Mucosa of rectum (tissue), 2 donors: ENCODE measurements around the gene SDC4.

ENCODE experiments used
- H3K27ac ChIP-seq, 2 donors: one replicate each; pipeline ENCODE4 v1.7.0; 2013; ENCODE audit warnings: inconsistent platforms in 2 of 2, low read depth in 2 of 2, low read length in 2 of 2
- H3K27me3 ChIP-seq, 2 donors: one replicate each; pipeline ENCODE4 v1.7.0; 2013; ENCODE audit warnings: low read length in 2 of 2; ENCODE audit not compliant: control insufficient read depth in 2 of 2, insufficient read depth in 2 of 2
- H3K36me3 ChIP-seq, 2 donors: one replicate each; pipeline ENCODE4 v1.7.0; 2013; ENCODE audit warnings: low read length in 2 of 2; ENCODE audit not compliant: control insufficient read depth in 2 of 2, insufficient read depth in 2 of 2
- H3K4me1 ChIP-seq, 2 donors: one replicate each; pipeline ENCODE4 v1.7.0; 2013; ENCODE audit warnings: low read length in 2 of 2, mild to moderate bottlenecking in 1 of 2; ENCODE audit not compliant: control insufficient read depth in 2 of 2, insufficient read depth in 2 of 2
- H3K4me3 ChIP-seq, 2 donors: one replicate each; pipeline ENCODE4 v1.7.0; 2013; ENCODE audit warnings: low read length in 2 of 2
- H3K9ac ChIP-seq, 2 donors: one replicate each; pipeline ENCODE4 v1.7.0; 2013; ENCODE audit warnings: low read length in 2 of 2, low read depth in 1 of 2, mild to moderate bottlenecking in 1 of 2
- H3K9me3 ChIP-seq, 2 donors: one replicate each; pipeline ENCODE4 v1.7.0; 2013; ENCODE audit warnings: low read length in 2 of 2; ENCODE audit not compliant: control insufficient read depth in 2 of 2
- donor health status: healthy.
- donor health status: Normal muscosa, but diverticular disease.

The SDC4 gene

DNA sequence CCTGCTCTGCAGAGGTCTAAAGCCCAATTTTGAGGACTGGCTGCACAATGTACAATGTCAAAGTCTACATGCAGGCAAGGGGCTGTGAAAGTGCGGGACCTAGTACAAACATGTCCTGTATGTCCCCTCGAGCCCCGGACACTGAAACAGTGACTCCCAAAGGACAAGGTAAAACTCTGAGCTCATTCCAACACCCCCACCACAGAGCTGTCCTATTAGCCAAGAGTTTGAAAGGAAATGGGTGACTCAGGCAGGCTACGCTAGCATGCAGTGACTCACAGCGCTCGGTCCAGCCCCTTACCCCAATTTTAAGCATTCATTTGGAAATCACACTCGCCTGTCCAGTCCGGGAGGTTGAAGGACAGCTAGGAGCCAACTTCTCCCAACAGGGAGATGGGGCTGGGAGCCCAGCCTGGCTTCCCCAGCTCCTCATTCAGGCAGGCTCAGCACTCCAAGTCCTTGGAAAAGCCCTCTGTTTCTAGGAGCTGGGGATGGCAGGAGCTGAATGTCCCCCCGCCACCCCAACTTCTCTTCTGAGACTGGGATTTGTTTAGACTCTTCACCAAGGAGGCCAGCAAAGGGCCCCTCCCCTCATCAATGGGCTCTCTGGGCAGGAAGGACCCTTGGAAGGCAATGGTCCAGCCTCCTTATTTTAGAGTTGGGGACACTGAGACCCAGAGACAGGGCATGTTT lies 3.9 kb downstream of the SDC4 start:
- H3K4me3 ChIP-seq = peak overlapping the region; percentile 79 to 94
- H3K4me1 ChIP-seq = peaks cover 70 to 84% of the 10 kb centered on the region in 2 donors
- H3K9me3 ChIP-seq = no peaks in the 10 kb centered on the region
- H3K9ac ChIP-seq = peak overlapping the region; percentile 48 to 96
- peaks cover 0 to 6% of the 10 kb centered on the region in 2 donors for H3K36me3 ChIP-seq
- H3K27me3 ChIP-seq = no peaks in the 10 kb centered on the region
- peak overlapping the region; percentile 82 to 91 for H3K27ac ChIP-seq

DNA sequence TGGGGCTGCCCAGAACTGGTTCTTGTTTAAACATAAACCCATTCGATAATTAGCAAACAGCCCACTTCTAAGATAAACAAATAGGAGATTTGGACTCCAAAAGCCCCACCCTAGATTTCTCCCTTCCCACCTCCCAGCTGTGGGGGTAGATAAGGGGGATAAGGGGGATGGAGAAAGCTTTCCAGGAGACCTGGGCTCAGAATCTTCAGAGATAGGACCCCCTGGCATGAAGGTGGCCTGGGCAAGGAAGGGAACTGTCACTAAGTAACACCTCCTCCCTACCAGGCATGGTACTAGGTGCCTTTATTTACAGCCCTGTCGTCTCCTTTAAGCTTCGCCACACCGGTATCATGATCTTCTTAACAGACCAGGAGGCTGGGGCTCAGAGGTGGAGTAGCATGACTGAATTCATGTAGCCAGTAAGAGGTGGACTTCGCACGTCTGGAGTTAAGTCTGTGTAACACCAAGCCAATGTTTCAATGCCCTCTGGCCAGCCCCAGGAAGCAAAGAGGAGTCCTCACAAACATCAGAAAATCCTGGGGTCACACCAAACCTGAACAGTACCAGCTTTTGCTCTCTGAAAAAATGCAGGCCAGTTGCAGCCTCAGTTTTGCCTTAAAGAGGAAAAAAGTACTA lies 4.6 kb downstream of the SDC4 start:
- Histone ChIP-seq H3K9ac (peak overlapping the region; percentile 48 to 96), H3K4me1 (peaks cover 77 to 89% of the 10 kb centered on the region in 2 donors), H3K4me3 (peak overlapping the region; percentile 53 to 79), H3K27me3 (no peaks in the 10 kb centered on the region), H3K27ac (peak overlapping the region; percentile 82 to 91), H3K36me3 (peaks cover 0 to 6% of the 10 kb centered on the region in 2 donors), H3K9me3 (no peaks in the 10 kb centered on the region)

DNA sequence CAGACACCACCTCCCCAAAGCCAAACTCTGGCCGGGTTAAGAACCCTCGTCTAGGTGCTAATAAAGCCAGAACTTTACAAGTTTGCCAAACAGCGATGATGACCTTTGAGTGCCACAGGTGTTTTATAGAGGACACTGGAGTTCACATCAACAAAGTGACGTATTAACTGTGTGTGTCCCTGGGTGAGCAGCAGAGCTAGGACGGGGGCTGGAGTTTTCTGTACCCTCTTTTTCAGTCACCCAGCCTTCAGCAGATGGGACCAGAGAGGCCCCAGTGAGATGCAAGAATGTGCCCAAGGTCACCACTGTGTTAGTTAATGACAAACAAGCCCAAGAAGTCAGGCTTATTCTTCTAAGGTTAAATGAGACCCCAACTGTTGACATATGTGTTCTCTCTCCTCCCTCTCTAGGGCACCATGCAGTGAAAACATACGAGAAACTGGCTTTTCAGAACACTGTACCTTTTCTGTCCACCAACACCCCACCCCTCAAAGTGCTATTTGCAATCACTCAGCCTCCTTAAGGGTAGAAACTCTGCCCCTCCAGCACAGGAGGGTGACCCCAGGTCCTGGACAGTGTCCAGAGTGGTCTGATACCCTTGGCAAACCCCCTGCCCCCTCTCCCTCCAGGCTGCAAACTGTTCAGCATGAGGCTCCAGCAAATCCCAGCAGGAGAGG lies 5.2 kb downstream of the SDC4 start:
- Histone ChIP-seq H3K9ac (peak overlapping the region; percentile 58 to 96), H3K9me3 (no peaks in the 10 kb centered on the region), H3K27me3 (no peaks in the 10 kb centered on the region), H3K4me3 (peak overlapping the region; percentile 53 to 79), H3K4me1 (peaks cover 83 to 93% of the 10 kb centered on the region in 2 donors), H3K36me3 (peaks cover 0 to 6% of the 10 kb centered on the region in 2 donors), H3K27ac (peak overlapping the region; percentile 82 to 91)

DNA sequence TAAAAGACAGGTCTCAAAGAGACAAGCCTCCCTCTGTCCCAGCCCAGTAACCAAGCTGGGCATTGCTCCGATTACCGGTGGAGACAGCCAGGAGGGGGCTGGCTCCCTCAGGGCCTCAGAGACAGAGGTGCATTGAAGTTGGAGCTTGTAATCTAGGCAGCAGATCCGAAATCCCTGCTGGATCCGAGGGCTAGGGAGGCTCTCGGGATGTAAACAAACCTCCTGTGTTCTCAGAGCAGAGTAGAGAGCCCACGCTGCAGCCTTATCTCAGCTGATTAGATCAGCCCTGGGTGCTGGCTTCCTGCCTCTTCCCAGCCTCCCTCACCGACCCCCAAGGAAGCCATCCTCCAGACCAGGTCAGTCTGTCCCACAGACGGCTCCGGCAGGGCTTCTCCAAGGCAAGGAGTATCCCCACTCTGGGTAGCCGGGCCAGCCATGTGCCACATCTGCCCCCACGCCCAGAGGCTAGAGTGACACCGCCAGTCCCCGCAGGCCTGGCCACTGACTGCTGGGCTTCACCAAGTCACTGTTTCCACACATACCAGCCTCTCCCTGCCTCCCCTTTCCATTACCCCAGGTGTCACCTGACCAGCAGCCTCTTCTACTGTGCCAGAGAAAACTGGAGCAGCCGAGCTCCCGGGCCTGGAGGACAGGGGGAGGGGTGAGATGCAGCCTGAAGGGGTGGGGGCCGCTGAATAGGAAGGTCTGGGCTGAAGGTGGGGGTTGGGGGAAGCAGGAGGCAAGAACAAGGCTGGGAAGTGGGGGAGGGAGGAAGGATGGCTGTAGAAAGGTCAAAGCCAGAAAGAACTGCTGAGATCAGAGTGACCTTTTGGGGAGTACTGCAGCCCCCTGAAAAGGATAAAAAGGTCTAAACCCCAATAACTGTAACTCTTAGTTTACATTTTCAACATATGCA lies 6.0 kb downstream of the SDC4 start:
- Histone ChIP-seq H3K27ac (peak overlapping the region; percentile 82 to 91), H3K9me3 (no peaks in the 10 kb centered on the region), H3K27me3 (no peaks in the 10 kb centered on the region), H3K36me3 (peaks cover 0 to 6% of the 10 kb centered on the region in 2 donors), H3K4me1 (peaks cover 91 to 98% of the 10 kb centered on the region in 2 donors), H3K4me3 (peak overlapping the region; percentile 53 to 79), H3K9ac (peak overlapping the region; percentile 58 to 96)

DNA sequence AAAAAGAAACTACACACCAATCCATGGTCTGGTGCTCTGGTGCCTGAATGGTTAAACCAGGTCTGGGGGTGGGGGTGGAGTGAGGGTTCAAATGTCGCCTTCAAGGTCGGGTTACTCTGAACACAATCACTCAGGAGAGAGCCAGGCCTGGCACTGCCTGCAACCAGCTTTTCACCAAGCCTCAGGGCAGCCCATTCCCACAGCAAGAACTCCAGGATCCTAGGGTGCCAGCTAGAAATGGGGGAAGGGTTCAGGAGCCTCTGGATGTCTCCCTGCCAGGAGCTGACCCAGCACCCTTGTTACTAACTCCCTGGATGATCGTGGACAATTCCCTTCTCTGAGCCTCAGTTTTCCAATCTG lies 6.7 kb downstream of the SDC4 start:
- H3K4me1 ChIP-seq = peaks cover 94 to 100% of the 10 kb centered on the region in 2 donors
- no peaks in the 10 kb centered on the region for H3K27me3 ChIP-seq
- H3K9ac ChIP-seq = peak overlapping the region; percentile 38 to 96
- peak overlapping the region; percentile 82 to 91 for H3K27ac ChIP-seq
- H3K9me3 ChIP-seq = no peaks in the 10 kb centered on the region
- H3K36me3 ChIP-seq = peaks cover 0 to 6% of the 10 kb centered on the region in 2 donors
- peak overlapping the region; percentile 53 for H3K4me3 ChIP-seq

DNA sequence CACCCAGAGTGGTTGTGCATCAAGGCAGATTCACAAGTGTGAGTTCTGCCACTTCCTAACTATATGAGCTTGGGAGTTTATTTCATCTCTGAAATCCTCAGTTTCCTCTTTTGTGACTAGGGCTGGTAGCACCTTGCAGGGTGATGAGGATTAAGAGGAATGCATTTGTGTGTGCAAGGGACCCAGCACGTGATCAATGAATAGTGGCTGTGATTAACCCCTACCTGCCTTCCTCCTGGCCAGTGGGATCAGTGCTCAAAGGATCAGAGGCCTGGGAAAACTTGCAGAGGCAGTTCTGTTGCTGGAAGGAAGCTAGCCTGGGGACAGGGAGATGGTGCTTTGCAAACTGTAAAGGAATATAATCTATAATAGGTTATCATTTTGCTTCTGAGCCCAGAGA lies 7.3 kb downstream of the SDC4 start:
- peaks cover 88 to 98% of the 10 kb centered on the region in 2 donors for H3K4me1 ChIP-seq
- peak overlapping the region; percentile 82 to 91 for H3K27ac ChIP-seq
- peak overlapping the region; percentile 8 to 96 for H3K9ac ChIP-seq
- H3K4me3 ChIP-seq = peak overlapping the region in 1 of 2 donors; percentile 42
- peaks cover 0 to 6% of the 10 kb centered on the region in 2 donors for H3K36me3 ChIP-seq
- H3K27me3 ChIP-seq = no peaks in the 10 kb centered on the region
- H3K9me3 ChIP-seq = no peaks in the 10 kb centered on the region

DNA sequence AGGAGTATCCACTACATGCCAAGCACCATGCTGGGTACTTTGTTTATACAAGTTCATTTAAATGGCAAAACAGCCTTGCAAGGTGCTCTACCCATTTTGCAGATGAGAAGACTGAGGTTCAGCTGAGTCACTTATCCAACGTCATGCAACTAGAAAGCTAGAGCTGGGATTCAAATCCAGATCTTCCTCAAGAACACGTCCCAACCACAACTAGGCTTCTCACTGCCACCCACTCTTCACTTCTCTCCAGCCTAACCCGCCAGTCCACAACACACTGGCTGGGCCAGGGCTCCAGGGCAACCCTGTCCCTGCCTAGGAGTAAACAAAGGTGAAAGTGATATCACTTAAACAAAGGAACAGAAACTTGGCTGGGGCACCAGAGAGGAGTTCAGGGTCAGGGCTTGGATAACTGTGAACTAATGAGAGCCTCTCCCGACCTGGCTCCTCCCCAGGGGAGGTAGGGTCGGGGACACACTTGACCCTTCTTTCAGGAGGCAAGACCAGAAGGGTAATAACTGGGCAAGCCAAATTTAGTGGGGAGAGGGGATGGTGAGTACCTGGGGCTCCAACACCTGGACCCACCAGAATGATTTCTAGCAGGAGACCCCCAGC lies 7.9 kb downstream of the SDC4 start:
- H3K27ac ChIP-seq = peak overlapping the region; percentile 40 to 91
- H3K27me3 ChIP-seq = no peaks in the 10 kb centered on the region
- H3K36me3 ChIP-seq = peaks cover 6 to 9% of the 10 kb centered on the region in 2 donors
- no peaks in the 10 kb centered on the region for H3K9me3 ChIP-seq
- no peak overlapping the region for H3K9ac ChIP-seq
- peaks cover 82 to 92% of the 10 kb centered on the region in 2 donors for H3K4me1 ChIP-seq
- H3K4me3 ChIP-seq = peak overlapping the region in 1 of 2 donors; percentile 10

DNA sequence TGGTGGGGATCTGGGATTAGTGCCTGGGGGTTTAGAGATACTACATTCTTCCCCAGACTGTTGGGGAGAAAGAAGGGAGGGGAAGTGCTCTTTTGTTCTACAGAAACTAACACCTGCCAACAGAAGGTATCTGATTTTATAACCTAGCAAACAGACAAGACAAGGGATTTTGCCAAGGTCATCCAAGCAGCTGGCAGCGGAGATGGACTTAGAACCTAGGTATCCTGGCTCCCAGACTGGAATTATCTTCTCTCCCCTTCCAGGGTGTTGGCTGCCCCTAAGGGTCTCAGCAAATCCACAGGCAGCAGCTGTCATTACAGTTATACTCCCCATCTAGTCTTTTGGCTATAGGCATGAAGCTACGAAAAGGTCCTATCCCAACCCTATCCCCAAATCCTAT lies 8.4 kb downstream of the SDC4 start:
- H3K27ac ChIP-seq = peak overlapping the region; percentile 40 to 91
- H3K36me3 ChIP-seq = peaks cover 6 to 13% of the 10 kb centered on the region in 2 donors
- H3K27me3 ChIP-seq = no peaks in the 10 kb centered on the region
- peaks cover 77 to 86% of the 10 kb centered on the region in 2 donors for H3K4me1 ChIP-seq
- no peak overlapping the region for H3K4me3 ChIP-seq
- H3K9me3 ChIP-seq = no peaks in the 10 kb centered on the region
- H3K9ac ChIP-seq = no peak overlapping the region

DNA sequence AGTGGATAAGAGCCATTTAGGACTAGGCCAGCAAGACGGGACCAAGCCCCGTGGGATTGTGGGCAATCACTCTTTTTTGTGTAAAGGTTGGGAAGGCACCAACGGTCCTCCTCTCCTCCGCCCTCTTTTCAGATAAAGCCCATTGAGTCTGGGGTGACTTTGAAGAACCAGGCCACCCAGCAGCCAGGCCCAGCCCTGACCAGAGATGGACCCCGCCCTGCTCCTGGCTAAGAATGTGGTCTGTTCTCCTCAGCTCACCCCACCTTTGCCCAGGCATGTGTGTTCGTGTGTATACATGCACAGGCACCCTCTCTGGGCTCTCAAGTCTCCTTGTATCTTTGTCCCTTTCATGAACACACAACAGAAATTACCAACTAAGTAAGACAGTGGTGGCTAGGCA lies 9.1 kb downstream of the SDC4 start:
- no peak overlapping the region for H3K9ac ChIP-seq
- peak overlapping the region; percentile 52 to 83 for H3K27ac ChIP-seq
- H3K27me3 ChIP-seq = no peaks in the 10 kb centered on the region
- peaks cover 6 to 15% of the 10 kb centered on the region in 2 donors for H3K36me3 ChIP-seq
- H3K4me1 ChIP-seq = peaks cover 70 to 79% of the 10 kb centered on the region in 2 donors
- no peaks in the 10 kb centered on the region for H3K9me3 ChIP-seq
- no peak overlapping the region for H3K4me3 ChIP-seq
